Tongue (tissue), 2 donors: ENCODE measurements around the gene OR1F1. TPM values are rescaled to one million over a fixed set of nuclear protein-coding genes. Genes with fewer than 3 reads are reported as not detected.
"Not testable (repeated sequence)": the region's sequence is repeated elsewhere in the genome, so short reads cannot be mapped to it uniquely, and the experiment has no call there.

Experiments
- DNase-seq: peaks from one replicate; pipeline ENCODE4 v3.0.0-alpha.2; 2015
- total RNA-seq: library from RNA; depleted of rRNA; stranded (reverse); fragments of >200 nt; gene quantifications from one replicate; pipeline ENCODE4 v1.2.3, GENCODE V29; 2014

Gene OR1F1
- total RNA-seq, 1 donor from 2014 or later, result not detected

- peak; percentile 99 for DNase-seq
Observed at GRCh38 chr16:3150346-3151218, 37.4 kb upstream of the OR1F1 start.

DNA sequence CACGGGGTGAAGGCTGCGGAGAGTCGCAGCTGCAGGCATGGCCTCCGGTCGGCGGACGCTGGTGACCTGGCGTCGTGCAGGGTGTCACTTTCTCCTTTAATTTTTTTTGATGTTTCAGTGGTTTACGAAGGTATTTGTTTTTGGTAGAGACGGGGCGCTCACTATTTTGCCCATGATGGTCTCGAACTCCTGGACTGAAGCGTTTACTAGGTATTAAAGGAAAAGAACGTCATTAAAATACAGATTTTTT, 36.1 kb upstream of the OR1F1 start:
- DNase-seq, result no peak

DNA sequence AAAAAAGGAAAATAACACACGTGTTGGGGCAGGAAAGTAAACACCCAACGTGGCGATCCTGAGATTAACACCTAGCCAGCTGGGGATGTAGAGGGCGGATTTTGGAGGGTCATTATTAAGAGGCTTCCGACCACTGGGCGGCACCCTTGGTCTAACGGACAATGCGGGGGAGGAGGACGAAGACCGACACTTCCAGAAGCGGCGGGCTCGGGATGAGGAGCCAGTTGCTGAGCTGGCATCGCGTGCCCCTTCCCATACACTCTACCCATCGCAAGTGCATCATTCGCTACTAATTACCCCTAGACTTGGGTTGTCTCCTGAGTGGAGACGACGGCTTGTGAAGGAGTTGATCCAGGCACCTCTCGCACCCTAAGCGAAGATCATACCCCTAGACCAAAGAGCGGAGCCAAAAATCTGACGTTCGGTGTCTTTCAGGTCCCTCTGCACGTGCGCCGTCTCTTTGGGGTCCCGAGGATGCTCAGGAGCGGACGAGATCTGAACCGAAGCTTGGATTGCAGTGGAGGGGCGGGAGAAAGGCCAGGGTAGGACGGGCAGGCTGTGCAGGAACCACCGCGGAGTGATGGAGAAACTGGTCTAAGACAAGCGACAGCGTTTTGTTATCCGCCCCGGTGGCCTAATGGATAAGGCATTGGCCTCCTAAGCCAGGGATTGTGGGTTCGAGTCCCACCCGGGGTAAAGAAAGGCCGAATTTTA, 35.6 kb upstream of the OR1F1 start:
- peak; percentile 96 for DNase-seq

GRCh38 chr16:3152991-3153368, 35.0 kb upstream of the OR1F1 start:
- no peak for DNase-seq

DNA sequence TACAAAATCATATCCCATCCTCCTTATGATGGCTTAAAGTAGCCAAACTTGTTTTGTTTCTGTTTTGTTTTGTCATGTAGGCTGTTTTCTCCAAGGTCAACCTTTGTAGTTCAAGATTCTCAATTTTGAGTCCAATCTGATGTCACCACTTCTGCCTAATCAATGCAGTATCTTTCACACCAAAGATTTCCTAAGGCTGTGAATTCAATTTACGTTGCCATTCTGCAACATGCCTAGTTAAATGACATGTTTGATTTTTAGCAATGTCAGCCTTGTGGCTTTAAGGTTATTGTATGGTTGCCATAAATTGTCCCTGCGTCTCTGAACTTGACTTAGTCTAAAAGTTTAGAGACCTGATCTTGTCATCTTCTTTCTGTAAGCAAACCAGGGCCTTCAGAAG, 32.8 kb upstream of the OR1F1 start:
- no peak for DNase-seq

DNA sequence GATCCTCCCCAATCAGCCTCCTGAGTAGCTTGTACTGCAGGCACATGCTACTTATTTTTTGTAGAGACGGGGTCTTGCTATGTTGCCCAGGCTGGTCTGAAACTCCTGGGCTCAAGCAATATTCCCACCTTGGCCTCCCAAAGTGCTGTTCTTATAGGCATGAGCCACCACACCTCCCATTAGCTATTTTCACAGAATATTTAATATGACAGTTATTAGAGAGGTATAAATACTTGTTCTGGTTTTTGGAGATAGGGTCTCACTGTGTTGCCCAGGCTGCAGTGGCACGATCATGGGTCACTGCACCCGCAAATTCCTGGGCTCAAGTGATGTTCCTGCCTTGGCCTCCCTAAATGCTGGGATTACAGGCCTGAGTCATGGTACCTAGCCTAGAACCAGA, 32.0 kb upstream of the OR1F1 start:
- no peak for DNase-seq

GRCh38 chr16:3157229-3158025, 30.6 kb upstream of the OR1F1 start:
- peak; percentile 92 for DNase-seq

- DNase-seq, result peak; percentile 24
Observed at GRCh38 chr16:3158026-3158509, 29.9 kb upstream of the OR1F1 start.

DNA sequence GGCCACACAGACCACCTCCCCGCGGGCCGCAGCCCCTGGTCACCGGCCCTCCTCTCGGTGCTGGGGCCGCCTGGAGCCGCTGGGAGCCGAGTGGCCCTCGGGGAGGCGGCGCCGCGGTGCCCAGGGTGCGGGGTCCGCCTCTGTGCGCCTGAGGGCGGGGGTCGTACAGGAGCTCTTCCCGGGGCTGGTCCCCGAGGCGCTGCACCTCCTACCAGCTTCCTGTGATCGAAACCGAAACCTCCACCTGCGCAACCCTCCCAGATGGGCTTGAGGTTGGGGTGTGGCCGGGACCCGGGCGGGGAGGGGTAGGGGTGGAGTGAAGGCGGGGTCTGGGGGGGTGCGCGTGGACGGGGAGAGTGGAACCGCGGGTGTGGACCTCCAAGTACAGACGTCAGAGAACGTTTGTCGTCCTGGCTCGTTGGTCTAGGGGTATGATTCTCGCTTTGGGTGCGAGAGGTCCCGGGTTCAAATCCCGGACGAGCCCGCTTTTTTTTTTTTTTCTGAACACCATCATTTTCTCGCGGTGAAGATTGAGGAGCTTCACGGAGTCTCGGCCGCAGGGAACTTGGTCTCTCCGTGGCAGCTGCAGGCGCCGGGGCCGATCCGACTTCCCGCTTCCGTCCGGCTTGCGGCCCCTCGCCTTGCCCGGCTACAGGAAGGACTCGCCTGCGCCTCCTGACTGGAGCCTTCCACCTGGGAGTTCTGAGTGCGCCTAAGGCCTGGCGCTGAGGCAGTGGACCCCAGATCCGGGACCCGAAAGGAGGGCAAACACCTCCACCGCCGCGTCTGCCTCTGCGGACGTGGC, 29.3 kb upstream of the OR1F1 start:
- peak; percentile 85 for DNase-seq

DNA sequence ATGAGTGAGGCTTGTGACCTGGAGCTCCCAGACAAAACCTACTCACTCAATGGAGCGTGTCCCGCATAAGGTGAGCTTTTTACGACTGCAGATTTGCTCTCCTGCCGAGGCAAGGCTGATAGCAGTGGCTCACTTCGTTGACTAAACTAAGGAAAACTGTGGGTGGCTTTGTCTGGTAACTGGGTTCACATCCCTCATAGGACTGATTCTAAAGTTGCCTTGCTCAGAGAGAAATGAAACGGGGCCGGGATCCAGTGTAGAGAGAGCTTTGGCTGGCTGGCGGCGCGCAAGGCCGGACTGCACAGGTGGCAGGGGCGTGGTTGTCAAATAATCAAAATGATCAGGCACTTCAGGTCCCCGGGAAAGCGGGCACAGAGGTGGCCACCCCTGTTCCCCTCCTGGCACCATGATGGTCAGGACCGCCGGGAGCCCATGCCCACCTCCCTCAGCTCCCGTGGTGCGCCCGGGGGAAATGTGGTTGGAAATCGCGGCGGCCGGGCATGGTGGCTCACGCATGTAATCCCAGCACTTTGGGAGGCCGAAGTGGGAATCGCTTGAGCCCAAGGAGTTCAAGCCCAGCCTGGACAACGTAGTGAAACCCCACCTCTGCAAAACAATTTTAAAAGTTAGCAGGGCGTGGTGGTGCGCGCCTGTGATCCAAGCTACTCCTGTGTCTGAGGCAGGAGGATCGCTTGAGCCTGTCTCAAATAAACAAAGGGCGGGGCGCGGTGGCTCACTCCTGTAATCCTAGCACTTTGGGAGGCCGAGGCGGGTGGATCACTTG, 26.6 kb upstream of the OR1F1 start:
- DNase-seq, result no peak

GRCh38 chr16:3164121-3164991, 23.6 kb upstream of the OR1F1 start:
- no peak for DNase-seq

GRCh38 chr16:3165111-3165822, 22.7 kb upstream of the OR1F1 start:
- DNase-seq, result no peak

GRCh38 chr16:3166505-3166886, 21.5 kb upstream of the OR1F1 start:
- no peak for DNase-seq

DNA sequence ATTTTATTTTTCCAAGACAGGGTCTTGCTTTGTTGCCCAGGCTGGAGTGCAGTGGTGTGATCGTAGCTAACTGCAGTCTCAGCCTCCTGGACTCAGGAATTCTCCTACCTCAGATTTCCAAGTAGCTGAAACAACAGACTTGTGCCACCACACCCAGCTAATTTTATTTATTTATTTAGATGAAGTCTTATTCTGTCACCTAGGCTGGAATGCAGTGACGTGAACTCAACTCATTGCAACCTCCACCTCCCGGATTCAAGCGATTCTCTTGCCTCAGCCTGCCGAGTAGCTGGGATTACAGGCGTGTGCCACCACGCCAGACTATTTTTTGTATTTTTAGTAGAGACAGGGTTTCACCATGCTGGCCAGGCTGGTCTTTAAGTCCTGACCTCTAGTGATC, 19.3 kb upstream of the OR1F1 start:
- DNase-seq, result not testable (repeated sequence)

GRCh38 chr16:3170440-3171180, 17.4 kb upstream of the OR1F1 start:
- no peak for DNase-seq

DNA sequence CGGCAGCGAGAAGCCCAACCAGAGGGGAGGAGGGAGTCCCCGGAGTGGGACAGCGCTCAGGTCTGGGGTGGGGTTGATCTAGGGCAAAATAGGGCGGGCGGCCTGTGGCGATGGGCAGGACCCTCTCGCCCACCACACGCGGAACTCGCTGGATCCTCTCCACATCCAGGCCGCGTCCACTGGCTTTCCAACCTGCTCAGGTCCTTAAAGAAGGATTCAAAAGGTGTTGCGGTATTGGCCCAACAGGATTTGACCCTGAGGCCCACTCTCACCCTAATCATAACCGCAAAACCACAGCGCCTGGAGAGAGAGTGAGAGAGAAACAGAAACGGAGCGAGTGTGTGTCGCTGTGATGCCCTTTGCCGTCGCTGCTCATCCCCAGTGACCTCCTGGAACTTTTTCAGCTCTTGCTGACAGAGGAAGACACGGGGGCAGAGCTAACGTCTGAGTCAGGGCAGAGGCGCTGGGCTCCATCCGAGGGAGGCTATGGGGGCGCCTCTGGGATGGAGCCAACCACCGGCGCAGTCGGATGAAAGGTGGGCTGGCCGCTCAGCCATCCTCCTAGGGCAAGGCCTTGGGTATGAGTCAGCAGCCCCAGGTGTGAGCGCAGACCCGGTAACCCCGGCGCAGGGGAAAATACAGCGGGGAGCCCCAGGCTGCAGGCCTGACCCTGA, 16.7 kb upstream of the OR1F1 start:
- DNase-seq, result no peak

- no peak for DNase-seq
Observed at GRCh38 chr16:3171855-3172593, 16.0 kb upstream of the OR1F1 start.
